NCI-H1417 treated with DMSO at 0.1 percent for 48 hours (cell line): Measurements from ENCODE around the gene LONP2.

Experiments
- DNase-seq: peaks from one replicate; lab custom pipeline; 2025; lab: John Stamatoyannopoulos, UW

LONP2 gene, protein sequence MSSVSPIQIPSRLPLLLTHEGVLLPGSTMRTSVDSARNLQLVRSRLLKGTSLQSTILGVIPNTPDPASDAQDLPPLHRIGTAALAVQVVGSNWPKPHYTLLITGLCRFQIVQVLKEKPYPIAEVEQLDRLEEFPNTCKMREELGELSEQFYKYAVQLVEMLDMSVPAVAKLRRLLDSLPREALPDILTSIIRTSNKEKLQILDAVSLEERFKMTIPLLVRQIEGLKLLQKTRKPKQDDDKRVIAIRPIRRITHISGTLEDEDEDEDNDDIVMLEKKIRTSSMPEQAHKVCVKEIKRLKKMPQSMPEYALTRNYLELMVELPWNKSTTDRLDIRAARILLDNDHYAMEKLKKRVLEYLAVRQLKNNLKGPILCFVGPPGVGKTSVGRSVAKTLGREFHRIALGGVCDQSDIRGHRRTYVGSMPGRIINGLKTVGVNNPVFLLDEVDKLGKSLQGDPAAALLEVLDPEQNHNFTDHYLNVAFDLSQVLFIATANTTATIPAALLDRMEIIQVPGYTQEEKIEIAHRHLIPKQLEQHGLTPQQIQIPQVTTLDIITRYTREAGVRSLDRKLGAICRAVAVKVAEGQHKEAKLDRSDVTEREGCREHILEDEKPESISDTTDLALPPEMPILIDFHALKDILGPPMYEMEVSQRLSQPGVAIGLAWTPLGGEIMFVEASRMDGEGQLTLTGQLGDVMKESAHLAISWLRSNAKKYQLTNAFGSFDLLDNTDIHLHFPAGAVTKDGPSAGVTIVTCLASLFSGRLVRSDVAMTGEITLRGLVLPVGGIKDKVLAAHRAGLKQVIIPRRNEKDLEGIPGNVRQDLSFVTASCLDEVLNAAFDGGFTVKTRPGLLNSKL

GRCh38 chr16:48244080-48244862, at the start of gene LONP2:
Gene LONP2 (plus strand): TSS chr16:48244300. CDS start chr16:48244389, 89 bp downstream.
- peak; percentile 47 for DNase-seq

DNA sequence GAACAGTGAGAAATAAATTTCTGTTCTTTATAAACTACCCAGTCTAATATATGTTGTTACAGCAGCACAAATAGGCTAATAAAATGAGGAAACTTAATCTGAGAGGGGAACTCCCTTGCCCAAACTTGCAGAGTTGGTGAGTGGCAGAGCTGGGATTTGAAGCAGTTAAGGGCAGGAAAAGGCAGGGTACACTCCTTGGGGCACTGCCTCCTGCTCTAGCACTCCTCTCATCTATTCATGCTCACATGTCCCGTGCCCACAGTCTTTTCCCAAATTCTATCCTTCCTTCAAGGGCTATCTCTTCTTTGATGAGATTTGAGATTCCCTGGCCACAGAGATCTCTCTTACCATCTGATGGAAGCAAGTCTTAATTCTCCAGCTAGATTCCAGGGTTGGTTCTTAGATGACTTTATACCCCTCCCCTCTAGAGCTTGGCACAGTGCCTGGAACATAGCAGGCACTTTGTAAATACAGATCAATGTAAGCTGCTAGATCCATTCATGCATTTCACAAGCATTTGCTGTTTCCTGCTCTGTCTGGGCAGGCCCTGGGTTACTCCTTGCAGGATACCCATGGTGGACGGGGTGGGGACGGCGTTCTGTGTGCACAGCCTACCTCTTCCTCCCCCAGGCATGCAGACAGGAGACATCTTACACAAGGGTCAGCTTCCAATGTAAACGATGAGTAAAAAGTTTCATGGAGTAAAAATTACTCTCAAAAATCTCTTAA, 49.1 kb upstream of the LONP2 start:
- no peak for DNase-seq

GRCh38 chr16:48197294-48197693, 46.8 kb upstream of the LONP2 start:
- DNase-seq: no peak

DNA sequence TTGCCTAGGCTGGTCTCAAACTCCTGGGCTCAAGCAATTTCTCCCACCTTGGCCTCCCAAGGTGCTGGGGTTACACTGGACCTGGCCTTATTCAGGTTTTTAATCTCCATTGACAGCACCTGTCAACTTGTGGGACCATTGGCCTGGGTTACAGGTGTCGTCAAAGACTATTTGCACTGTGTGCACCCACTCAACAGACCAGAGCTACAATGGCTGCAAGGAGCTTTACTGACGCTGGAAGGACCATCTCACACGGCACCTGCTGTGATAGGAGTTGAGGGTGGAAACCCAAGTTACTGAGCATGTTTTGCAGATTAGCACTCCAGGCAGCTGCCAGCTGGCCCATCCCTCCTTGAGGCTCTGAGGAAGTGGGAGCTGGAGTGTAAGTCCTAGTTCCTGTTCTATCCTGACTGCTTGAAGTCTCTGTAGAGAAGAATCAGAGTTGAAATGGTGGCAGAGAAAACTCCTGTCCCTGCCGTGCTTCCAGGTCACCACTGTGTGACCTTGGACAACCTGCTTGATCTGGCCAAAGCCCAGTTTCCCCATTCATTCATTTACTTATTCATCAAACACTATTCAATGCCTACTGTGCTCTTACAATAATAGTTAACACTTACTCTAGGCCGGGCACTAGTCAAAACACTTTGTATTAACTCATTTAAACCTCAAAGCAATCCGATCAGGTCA, 42.4 kb upstream of the LONP2 start:
- no peak for DNase-seq

DNA sequence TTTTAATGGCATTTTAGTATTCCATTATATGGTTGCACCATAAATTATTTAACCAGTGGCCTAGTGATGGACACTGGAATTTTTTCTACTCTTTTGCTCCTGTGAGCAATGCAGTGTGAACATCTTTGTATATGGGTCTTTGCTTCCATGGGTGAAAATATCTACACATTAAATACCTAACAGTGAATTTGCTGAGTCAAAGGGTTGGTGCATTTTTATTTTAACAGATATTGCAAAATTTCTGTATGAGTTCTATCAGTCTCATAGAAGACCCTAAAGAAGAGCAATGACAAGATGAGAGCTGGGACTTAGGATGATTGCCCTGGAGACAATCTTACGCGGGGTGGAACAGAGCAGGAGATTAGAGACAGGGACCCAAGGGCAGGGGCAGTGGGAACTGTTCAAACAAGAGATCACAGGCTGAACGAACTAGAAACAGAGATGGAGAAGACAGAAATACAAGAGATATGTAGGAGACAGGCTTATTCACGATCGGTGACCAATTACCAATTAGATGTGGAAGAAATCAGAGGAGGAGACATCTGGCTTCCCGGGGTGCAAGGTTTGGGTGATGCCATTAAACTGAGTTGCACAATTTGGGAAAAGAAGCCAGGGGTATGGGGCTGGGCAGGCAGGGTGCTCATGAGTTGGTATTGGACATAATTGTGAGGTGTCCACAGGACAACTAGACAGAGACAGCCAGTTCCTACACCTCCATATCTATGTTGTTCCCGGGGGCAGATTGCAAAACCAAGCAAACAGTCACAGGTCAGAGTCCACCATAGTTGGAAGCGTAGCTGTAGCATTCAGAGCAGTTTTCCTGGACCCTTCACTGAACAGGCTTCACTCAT, 39.9 kb upstream of the LONP2 start:
- DNase-seq: no peak

GRCh38 chr16:48204825-48205151, 39.3 kb upstream of the LONP2 start:
- no peak for DNase-seq

GRCh38 chr16:48206594-48207242, 37.4 kb upstream of the LONP2 start:
- no peak for DNase-seq

- no peak for DNase-seq
Measured at GRCh38 chr16:48210747-48211146, 33.4 kb upstream of the LONP2 start.

DNA sequence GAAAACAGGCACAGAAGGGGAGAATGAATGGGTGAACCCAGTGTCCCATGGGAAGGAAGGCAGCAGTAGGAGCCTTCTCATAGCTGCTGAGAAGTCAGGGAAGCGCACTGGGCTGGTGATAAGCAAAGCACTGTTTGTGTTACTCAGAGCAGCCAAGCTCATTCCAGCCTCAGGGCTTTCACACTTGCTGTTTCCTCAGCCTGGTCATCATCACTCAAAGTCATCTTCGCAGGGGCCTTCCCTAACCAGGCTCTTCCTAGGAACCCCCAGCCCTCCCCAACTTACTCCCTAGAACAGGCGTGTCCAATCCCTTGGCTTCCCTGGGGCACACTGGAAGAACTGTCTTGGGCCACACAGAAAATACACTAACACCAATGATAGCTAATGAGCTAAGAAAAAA, 32.1 kb upstream of the LONP2 start:
- DNase-seq: no peak

DNA sequence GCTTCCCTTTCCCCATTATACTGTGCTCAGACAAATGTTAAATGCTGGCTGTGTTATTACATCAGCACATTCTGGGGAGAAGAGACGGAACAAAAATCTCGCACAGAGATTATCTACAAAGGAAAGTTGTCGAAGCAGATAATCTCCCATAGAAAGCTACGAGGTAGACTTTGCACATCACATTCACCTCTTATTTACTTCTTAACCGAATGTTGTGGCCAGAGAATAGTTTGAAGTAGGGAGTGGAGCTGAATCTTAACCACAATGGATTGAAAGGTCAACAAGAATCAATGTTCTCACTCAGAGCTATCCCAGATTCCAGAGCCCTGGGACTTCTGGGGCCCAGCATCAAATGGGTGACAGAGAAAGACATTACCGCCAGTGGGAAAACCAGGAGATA, 28.4 kb upstream of the LONP2 start:
- no peak for DNase-seq

- DNase-seq: no peak
Measured at GRCh38 chr16:48217708-48218107, 26.4 kb upstream of the LONP2 start.

GRCh38 chr16:48218473-48218872, 25.6 kb upstream of the LONP2 start:
- DNase-seq: no peak

- no peak for DNase-seq
Measured at GRCh38 chr16:48220891-48221290, 23.2 kb upstream of the LONP2 start.

DNA sequence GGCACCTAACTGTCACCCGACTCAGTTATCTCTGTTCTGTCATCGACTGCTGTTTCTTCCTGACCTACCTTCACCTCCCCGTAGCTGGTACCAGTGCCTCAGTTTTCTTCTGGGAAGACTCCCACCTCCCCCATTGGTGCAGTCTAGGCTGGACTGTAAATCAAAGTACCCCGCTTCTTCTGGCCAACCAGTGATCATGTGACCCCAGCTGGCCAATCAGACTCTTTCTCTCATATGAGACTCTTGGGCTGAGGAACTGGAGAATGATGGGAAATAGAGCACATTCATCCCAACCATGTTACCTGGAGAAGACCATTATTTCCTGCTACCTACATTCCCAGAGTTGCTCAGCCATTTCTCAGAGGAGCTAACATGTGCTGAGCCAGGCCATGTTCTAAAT, 20.6 kb upstream of the LONP2 start:
- DNase-seq: no peak

DNA sequence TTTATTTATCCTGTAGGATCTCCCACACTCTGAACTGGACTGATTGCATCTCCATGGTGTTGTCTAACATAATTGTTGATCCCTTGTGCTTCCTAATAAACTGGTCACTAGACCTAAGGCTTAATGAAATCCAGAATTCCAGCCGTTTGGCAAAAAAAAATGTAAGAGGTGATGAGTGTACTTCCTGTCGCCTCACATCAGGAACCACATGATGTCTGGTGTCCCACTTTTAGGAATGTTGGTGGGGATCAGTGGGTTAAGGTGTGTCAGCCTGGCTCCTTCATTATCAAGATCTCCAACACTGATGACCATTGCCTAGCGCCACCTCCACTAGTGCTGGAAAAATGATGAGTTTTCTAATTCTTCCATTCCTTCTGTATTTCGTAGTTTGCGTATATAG, 18.6 kb upstream of the LONP2 start:
- no peak for DNase-seq

- DNase-seq: no peak
Measured at GRCh38 chr16:48231727-48232492, 12.2 kb upstream of the LONP2 start.

DNA sequence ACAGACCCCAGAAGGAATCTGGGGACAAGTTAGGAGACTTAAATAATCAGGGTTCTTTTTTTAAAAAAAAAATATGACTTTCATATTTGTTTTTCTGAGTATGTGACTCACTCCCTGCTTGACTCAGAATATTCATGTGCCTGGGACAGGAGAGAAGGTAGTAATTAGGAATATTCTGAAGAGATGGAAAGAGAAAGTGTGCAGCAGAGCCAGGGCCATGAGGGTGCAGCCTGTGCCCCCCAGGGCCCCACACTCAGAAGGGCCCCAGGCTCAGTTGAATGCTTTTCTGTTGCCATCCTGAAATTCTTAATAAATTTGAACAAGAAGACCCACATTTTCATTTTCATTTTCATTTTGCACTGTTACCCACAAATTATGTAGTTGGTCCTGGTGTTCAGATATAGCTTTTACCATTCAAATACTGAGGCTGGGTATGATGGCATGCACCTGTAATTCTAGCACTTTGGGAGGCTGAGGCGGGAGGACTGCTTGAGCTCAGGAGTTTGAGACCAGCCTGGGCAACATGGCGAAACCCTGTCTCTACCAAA, 11.5 kb upstream of the LONP2 start:
- DNase-seq: no peak

DNA sequence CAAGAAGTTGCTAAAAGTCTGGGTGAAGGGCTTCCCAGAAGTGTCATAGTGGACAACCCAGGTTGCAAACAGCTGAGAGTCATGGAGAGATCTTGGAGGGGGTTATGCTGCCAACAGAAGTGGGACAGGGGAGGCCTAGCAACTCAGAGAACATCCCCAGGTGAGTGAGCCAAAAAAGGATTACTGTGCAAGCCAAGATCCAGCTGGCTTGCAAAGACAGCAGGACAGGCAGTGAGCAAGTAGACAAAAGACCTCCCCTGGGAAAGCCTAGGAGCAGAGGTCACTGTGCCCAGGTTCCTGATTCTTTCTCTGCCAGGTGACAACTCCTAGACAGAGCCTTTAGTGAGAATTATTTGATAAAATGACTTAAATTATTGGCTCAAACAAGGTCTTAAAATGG, 9.5 kb upstream of the LONP2 start:
- no peak for DNase-seq

- no peak for DNase-seq
Measured at GRCh38 chr16:48235058-48235555, 9.0 kb upstream of the LONP2 start.
